HG03575 (cell line): ENCODE measurements around the gene TNPO3.
"Not testable (repeated sequence)": the region's sequence is repeated elsewhere in the genome, so short reads cannot be mapped to it uniquely, and the experiment has no call there.

ENCODE experiments used
- ATAC-seq: cut with Tn5 transposase; IDR thresholded peaks from one replicate; pipeline ENCODE4 v1.9.1; 2021; ENCODE audit not compliant: unreplicated experiment, insufficient number of reproducible peaks, low FRiP score; ENCODE audit errors: extremely low read depth

The TNPO3 gene

DNA sequence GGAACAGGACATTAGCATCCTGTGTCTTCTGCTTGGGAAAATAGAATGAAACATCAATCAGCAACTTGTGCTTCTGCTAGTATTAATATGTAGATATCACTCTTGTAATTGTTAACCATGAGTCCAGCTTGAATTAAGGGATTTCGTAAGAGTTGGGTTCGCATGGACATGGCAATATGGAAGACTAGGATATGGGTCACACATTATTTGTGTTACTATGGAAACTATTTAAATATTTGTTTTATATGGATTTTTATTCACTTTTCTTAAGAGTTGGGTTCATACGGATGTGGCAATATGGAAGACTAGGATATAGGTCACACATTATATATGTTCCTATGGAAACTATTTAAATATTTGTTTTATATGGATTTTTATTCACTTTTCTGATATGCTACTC, 24.5 kb downstream of the TNPO3 start:
- no peak for ATAC-seq

DNA sequence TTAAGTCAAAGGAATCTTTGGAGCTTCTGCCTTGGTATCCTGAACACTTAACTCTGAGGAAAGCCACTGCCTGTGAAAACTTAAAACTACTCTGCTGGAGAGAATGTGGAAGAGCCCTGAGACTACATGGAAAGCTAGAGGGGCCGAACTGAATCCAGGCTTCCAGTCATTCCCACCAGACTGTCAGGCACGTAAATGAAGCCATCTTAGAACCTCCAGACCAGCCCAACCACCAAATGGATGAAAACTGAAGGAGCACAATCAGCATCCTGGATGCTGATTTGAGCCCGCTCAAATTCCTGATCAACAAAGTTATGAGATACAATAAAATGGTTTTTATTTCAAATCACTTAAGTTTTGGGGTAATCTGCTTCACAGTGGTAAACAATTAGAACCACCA, 30.8 kb downstream of the TNPO3 start:
- ATAC-seq, result no peak

DNA sequence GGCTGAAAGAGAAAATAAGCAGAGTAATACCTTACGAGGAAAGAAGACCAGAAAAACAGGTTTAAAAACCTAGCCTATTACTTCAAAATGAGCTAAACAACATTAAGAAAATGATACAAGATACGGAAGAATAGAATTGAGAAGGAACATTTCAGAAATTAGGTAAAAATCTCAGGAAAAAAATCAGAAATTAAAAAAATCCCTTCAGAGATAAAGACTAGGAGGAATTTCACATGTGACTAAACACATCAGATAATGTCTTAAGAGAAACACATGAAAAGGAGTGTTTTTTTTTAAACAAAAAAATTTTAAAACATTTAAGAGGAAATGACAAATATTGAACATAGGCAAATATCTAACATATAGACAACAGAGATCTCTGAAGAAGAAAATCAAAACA, 33.3 kb downstream of the TNPO3 start:
- no peak for ATAC-seq

DNA sequence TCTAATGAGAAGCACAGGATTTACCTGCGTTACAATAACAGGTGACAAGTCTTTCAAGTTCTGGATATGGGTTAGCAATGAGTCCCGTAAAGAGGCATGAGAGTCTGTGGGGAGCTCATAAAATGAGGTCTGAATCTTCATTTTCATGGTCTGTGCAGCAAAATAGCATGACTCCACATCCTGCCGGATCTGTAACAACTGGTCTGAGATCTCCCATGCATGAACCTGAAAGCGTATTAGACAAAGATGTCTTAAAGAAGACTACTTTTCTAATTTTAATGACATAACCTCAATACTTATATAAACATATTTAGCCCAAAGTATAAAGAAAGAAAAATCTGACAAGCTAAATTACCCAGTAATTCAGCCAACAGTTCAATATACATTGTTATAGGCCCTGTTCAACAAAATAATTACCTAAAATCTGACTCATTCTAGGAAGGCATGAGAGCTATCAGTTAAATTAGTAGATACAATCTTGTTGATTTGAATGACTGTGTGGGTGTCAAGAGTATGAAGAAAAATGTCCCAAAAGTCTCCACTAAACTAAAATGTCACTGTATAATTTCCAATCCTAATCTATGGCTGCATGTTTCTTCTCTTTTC, 36.9 kb downstream of the TNPO3 start:
- ATAC-seq, result peak; percentile 59

DNA sequence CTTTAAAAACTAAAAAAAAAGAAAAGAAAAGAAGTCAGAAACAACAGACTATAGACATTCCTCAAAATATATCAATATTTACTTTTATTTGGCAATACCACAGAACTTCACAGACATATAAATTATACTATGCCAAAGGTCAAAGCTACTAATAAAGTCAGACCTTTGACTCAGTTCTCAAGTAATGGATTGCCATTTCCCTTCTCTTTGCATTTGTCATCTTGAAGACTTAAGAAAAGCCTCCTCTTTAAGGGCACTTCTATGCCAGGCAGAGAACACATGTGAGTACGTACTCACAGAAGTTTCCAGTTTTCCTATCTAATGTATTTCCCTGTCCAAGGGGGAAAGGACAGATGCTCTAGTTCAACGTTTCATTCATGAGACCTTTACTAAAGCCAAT, 37.6 kb downstream of the TNPO3 start:
- ATAC-seq, result no peak

DNA sequence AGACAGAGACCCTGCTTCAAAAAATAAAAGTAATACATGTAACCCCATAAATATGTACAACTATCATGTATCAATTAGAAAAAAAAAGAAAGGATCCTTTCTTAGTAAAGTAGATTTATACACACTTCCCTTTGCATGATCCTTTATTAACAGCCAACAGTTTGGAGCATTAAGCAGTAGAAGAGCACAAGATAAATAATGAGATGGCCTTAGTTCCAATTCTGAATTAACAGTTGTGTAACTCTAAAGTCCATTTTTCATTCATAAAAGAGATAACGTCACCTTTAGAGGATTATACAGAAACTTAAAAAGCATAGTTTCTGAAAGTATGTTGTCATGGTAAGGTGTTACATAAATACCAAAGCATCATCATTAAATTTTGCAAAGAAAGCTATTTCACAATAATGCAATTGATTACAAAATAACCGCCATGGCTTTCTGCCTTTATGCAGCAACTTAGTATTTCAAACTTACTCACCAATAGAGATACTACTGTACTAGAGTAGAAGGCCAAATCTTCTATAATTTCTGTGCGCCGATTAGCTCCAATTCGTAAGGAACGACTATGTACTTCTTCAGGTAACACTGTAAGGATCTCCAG, 40.3 kb downstream of the TNPO3 start:
- ATAC-seq, result no peak

DNA sequence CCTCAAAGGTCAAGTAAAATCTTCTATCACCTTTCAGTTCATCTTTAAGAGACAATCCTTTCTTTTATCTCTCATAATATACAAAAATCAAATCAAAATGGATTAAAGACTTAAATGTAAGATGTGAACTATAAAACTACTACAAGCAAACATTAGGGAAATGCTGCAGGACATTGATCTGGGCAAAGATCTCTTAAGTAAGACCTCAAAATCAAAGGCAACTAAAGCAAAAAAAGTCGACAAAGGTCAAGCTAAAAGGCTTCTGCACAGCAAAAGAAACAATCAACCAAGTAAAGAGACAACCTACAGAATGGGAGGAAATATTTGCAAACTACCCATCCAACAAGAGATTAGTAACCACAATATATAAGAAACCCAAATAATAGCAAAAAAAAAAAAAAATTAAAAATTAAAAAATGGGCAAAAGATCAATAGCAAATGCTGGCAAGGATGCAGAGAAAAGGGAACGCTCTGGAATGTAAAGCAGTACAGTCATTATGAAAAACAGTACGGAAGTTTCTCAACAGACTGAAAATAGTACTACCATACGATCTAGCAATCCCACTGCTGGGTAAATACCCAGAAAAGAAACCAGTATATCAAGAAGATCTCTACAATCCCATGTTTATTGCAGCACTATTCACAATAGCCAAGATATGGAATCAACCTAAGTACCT, 41.7 kb downstream of the TNPO3 start:
- no peak for ATAC-seq

DNA sequence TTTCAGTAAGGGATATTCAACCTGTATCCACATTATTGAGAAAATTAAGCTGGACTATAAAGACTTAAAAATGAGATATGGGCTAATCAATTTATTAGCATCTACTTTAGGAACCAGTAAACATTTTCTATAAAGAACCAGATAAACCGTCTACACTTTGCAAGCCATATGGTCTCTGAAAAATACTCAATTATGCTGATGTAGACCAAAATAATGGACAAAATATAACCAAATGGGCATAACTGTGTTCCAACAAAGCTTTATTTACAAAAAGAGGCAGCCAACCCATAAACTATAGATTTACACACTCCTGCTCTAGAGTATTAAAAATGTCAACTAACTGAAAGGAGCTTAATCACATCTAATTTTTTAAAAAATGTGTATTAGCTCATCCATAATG, 42.3 kb downstream of the TNPO3 start:
- no peak for ATAC-seq

DNA sequence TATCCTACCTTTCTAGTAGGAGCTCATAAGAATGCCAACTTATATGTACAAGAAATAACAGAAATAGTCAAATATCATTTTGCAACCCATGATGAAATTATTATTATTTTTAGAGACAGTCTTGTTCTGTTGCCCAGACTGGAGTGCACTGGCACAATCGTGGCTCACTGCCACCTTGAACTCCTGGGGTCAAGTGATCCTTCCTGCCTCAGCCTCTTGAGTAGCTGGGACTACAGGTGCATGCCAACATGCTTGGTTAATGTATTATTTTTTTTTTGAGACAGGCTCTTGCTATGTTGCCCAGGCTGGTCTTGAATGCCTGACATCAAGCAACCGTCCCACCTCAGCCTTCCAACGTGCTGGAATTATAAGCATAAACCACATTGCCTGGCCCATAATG, 44.8 kb downstream of the TNPO3 start:
- ATAC-seq, result no peak

DNA sequence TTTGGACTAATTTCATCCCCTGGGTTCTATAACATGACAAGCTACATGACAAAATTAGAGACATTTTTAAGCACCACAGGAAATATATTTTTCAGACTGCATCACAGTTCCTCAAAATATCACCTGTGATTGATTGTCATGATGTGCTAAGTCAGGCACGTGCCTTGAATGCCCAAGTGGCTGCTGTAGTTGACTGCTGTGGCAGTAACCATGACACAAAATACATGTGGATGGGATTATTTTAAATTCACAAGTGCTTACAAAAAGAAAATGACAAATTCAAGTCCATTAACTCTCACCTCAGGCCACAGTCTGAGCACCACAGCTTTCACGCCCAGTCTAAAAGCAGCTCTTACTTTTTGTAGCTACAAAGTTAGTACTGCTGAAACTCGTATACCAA, 45.5 kb downstream of the TNPO3 start:
- no peak for ATAC-seq

DNA sequence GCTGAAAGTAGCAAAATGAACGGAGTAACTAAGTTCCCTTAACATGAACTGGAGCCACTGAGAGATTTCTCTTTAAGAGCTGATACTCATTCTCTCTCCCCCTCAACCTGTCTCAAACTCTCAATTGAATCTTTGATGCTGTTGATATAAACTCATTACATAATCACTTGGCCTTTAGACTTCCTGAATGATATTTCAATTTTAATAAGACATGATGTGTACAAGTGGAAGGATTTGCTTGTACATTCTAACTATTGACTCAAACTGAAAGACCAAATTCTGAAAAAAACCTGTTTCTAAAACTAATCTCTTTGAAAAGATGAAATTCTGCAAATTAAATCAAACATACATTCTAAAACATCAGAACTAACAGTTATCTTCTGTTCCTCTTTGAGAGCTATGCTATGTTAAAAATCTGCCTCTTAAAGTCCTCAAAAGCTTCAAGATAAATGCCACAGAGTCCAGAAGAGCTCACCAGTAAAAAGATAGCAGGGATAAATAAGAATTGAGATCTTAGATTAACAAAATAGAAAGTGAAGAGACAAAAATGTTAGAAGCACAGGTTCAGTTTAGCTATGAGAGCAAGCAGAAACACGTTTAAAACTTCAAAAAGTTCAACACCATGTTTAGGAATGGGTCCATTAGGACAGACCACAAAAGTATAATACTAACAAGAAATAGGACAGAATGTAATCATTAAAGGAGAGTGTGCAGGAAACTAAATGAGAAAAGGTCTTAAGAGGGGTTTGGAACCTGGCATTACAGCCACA, 46.1 kb downstream of the TNPO3 start:
- ATAC-seq, result no peak

DNA sequence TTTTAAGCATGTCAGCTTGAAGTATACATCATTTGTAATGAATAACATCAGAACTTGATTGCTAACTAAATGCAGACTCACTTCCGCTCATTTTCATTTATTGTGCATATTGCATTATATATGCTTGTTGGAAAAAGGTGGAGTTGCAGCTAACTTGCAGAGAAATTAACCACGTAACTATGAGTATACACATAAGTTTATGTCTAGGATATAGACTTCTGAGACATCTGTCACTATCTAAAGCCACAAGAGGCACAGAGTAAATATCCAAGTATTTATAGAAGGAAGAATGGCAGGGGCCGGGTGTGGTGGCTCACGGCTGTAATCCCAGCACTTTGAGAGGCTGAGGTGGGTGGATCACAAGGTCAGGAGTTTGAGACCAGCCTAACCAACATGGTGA, 47.3 kb downstream of the TNPO3 start:
- ATAC-seq, result no peak

DNA sequence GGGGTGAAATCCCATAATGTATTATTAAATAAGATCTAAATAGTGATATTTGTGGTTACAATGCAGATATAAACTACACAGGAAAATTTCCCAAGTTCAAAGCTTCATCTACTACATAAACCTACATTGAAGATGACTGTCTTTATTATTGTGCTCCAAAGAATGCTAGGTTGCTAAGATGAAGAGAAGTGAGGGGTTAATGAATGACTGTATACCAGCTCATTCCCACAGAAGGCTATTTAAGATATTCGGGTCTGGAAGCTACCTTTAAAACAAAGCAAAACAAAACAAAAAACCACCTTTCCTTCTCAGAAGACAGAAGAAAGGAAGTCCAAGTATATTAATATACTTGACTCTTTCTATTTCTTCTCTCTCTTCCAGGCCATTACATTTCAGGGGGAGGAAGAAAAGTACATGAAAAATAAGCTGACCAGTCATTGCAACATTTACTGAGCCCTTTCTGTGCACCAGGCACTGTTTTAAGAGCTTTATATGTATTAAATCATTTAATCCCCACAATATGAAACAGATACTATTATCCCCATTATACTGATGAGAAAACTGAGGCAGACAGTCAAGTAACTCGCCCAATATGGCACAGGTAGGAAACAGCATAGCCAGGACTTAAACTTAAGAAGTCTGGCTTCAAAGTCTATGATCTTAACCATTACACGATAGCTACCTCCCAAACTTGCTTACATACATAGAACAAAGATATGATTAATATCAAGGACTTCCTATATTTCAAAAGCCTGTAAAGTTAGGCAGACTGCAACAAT, 48.1 kb downstream of the TNPO3 start:
- no peak for ATAC-seq

DNA sequence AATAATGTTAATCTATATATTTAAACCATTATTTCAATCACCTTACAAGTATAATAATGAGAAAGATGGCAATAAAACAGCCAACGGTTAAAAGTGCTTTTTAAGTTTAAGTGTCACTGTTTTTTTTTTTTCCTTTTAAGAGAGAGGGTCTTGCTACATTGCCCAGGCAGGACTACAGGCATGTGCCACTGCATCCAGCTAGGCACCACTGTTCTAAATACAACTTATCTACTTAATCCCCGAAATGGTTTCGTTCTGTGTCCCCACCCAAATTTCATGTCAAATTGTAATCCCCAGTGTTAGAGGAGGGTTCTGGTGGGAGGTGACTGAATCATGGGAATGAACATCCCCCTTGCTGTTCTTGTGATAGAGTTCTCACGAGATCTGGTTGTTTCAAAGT, 49.7 kb downstream of the TNPO3 start:
- no peak for ATAC-seq

DNA sequence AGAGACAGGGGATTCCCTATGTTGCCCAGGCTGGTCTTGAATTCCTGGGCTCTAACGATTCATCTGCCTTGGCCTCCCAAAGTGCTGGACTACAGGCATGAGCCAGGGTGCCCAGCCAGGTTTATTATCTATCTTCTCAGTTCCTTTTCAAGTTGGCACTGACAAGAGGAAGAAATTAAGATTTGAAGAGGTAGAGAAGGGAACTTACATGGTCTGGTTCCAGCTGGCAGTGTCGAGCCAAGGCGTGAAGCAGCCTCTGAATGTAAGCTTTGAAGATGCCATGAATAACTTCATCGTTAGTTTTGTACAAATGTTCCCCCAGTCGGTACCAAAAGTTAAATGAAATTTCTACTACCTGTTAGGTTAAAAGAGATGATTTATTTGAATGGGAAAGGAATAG, 57.7 kb downstream of the TNPO3 start:
- no peak for ATAC-seq

DNA sequence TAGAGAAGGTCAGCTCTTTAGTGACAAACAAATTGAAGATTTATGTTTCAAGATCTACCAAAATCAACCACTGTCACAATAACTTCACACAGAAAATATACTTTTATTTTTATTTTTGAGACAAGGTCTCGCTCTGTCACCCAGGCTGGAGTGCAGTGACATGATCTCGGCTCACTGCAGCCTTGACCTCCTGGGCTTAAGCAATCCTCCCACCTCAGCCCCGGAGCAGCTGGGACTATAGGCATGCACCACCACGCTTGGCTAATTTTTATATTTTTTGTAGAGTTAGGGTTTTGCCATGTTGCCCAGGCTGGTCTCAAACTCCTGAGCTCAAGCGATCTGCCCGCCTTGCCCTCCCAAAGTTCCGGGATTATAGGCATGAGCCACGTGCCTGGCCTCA, 60.4 kb downstream of the TNPO3 start:
- ATAC-seq, result not testable (repeated sequence)

DNA sequence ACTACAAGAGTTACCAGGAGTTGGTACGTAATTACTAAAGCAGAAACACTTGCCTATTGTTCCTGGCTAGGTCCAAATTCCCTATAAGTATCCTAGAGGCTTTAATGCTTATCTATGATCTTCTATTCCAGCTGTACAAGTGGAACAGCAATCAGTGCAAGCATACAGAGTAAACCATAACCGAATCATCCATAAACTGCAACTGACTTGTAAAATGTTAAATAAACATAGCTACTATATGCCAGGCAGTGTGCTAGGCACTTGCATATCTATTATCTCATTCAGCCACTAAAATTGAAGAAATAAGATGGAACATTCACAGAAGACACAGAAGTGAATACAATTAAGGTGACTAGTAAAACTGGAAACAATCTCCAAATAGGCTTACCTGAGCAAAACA, 61.5 kb downstream of the TNPO3 start:
- ATAC-seq, result no peak

DNA sequence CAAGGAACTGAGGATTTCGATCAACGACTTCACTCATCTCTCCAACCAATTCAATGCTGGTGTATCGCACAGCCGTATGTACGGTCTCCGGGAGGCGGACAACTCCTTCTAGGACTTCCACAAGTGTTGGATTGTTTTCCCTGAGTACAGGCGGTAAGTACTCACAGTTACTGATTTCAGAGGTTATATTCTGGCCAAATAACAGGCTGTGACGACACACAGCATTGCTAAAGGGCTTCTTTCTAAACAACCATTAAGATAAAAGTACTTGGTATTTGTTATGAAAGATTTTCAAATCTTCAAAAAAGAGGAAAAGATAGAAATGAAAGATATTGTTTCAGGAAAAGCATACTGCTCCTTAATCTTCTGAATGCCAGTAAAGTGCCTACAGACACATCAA, 65.0 kb downstream of the TNPO3 start:
- no peak for ATAC-seq

DNA sequence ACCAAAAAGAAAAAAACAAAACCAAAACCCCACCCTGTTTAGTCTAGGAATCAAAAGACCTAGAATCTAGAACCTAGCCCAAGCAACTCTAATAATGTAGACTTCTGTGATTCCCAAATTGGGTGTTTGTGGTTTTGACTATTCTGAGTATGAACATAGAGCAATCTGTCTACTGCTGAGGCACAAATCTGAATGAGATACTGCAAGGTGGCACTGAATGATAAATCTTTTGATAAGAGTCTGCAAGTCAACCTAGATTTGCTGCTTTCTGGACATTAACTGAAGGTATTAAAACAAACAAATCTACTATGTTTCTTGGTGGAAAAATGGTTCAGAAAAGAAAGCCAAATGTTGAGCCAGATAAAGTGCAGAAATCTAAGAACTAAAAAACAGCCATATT, 66.5 kb downstream of the TNPO3 start:
- ATAC-seq, result no peak
